Measurements from ENCODE around the gene NOC2L.

DNA sequence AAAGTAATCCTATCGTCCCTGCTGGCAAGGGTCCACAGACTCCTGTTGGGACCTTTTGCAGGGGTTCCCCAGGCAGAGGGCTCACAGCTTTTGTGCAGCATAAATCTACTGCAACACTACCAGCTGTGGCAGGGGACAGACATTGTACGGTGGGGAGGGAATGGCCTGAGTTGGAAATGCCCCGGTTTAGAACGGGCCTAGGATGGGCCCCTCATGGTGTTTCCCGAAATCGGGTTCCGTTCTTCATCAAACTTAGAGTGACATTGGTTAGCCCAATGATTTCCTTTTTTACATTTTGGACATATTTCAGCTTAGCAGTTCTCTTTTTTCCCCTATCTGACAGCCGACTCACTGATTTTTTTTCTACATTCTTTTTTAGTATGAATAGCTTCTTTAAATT lies 61.8 kb downstream of the NOC2L start:
- TF ChIP-seq CTCF (IDR thresholded peaks at IDR 0.05; ENCODE audit: low read length), result no peak
- TF ChIP-seq EZH2 (IDR thresholded peaks at IDR 0.05; ENCODE audit: borderline replicate concordance, low read length), result no peak

Data from OCI-LY1 (cell line).